Measurements from ENCODE around the gene CSNK1E.

The CSNK1E gene

GRCh38 chr22:38295339-38295738 lies 21.9 kb downstream of the CSNK1E start:
- TF ChIP-seq, protein P1, sequence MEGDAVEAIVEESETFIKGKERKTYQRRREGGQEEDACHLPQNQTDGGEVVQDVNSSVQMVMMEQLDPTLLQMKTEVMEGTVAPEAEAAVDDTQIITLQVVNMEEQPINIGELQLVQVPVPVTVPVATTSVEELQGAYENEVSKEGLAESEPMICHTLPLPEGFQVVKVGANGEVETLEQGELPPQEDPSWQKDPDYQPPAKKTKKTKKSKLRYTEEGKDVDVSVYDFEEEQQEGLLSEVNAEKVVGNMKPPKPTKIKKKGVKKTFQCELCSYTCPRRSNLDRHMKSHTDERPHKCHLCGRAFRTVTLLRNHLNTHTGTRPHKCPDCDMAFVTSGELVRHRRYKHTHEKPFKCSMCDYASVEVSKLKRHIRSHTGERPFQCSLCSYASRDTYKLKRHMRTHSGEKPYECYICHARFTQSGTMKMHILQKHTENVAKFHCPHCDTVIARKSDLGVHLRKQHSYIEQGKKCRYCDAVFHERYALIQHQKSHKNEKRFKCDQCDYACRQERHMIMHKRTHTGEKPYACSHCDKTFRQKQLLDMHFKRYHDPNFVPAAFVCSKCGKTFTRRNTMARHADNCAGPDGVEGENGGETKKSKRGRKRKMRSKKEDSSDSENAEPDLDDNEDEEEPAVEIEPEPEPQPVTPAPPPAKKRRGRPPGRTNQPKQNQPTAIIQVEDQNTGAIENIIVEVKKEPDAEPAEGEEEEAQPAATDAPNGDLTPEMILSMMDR (IDR thresholded peaks at IDR 0.05; ENCODE audit: low read length, missing control alignments): no peak
- no peak for DNase-seq (ENCODE audit: low read depth)
- no peak overlapping the region for H3K4me3 ChIP-seq (replicated peaks; ENCODE audit: low read depth, low read length)

DNA sequence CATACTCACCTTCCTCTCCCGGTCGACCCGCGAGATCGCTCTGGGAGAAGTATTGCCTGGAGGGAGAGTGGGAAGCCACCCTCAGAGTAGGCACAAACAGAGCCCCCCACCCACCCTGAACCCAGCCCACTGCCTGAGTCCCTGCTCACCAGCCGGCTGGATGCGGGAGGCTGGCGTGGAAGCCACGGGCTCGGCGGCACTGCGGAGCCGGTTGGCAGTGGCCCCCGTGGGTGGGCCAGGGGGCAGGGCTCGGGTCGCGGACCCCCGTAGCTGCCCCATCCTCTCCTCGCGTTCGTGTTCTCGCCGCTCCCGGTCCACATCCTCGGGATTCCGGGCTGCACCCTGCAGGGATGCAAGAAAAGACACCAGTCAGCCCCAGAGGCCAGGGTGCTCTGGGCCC lies 23.0 kb downstream of the CSNK1E start:
- no peak overlapping the region for H3K4me3 ChIP-seq (replicated peaks; ENCODE audit: low read depth, low read length)
- TF ChIP-seq, protein P1 (IDR thresholded peaks at IDR 0.05; ENCODE audit: low read length, missing control alignments): no peak
- DNase-seq (ENCODE audit: low read depth): no peak

- H3K4me3 ChIP-seq (replicated peaks; ENCODE audit: low read depth, low read length): no peak overlapping the region
- DNase-seq (ENCODE audit: low read depth): peak; percentile 75
- TF ChIP-seq, protein P1 (IDR thresholded peaks at IDR 0.05; ENCODE audit: low read length, missing control alignments): no peak
Measured at GRCh38 chr22:38292694-38293093, 24.5 kb downstream of the CSNK1E start.

DNA sequence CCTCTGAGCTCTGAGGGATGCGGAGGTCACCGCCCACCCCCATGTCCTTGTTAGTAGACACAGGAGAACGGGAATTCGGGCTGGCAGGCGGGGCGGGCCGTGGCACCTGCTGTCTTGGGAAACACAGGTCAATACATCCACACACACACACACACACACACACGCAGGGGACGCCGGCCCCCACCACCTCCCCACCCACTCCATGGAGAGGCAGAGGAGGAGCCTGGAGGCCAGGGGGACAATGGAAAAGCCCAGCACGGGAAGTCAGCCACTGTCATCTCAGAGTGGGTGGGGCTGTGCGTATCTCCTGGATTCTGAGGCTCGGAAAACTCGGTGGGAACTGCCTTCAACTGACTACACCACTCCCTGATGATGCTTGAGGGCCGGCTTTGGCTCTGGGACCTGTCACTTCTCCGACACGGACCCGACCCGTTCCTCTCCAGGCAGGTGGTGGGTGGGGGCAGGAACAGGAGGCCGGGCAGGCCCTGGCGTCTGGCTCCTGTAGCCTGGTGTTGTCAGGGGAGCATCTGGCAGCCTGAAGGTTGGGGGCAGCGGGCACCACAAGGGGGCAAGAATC lies 25.9 kb downstream of the CSNK1E start:
- no peak overlapping the region for H3K4me3 ChIP-seq (replicated peaks; ENCODE audit: low read depth, low read length)
- TF ChIP-seq, protein P1 (IDR thresholded peaks at IDR 0.05; ENCODE audit: low read length, missing control alignments): no peak
- DNase-seq (ENCODE audit: low read depth): no peak

GRCh38 chr22:38290347-38290746 lies 26.9 kb downstream of the CSNK1E start:
- DNase-seq (ENCODE audit: low read depth): no peak
- H3K4me3 ChIP-seq (replicated peaks; ENCODE audit: low read depth, low read length): no peak overlapping the region
- TF ChIP-seq, protein P1 (IDR thresholded peaks at IDR 0.05; ENCODE audit: low read length, missing control alignments): no peak

DNA sequence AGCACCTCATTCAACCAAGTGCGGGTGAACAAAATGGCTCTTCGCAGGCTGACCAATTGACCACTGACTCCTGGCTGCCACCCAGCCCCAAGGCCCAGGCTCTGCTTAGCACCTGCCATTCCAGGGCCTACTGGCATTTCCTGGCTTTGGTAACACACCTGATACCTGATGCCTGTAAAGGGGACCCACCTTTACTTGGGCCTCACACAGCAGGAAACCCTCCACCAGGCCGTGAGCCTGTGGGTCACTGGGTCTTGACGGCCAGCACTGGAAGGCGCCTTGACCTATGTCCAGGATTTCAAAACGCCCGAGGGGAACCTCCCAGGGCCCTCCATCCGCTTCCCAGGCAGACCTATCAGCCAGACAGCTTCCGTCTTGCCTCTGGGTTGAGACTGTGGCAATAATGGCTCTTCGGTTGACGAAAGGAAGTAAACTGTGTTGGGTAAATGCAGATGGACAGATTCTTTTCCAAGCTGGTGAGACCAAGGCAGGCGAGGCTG lies 27.6 kb downstream of the CSNK1E start:
- TF ChIP-seq, protein P1 (IDR thresholded peaks at IDR 0.05; ENCODE audit: low read length, missing control alignments): no peak
- DNase-seq (ENCODE audit: low read depth): no peak
- no peak overlapping the region for H3K4me3 ChIP-seq (replicated peaks; ENCODE audit: low read depth, low read length)
